SH-SY5Y (cell line): ENCODE data around the gene ANGPTL2.

Experiments used
- GATA2 ChIP-seq: IDR thresholded peaks from 2 replicates; pipeline ENCODE4 v1.6.1; 2011; ENCODE audit warnings: mild to moderate bottlenecking, low read depth, low read length
- GATA3 ChIP-seq: IDR thresholded peaks from 2 replicates; pipeline ENCODE4 v1.6.1; 2011; ENCODE audit warnings: low read depth, mild to moderate bottlenecking, low read length, moderate library complexity

DNA sequence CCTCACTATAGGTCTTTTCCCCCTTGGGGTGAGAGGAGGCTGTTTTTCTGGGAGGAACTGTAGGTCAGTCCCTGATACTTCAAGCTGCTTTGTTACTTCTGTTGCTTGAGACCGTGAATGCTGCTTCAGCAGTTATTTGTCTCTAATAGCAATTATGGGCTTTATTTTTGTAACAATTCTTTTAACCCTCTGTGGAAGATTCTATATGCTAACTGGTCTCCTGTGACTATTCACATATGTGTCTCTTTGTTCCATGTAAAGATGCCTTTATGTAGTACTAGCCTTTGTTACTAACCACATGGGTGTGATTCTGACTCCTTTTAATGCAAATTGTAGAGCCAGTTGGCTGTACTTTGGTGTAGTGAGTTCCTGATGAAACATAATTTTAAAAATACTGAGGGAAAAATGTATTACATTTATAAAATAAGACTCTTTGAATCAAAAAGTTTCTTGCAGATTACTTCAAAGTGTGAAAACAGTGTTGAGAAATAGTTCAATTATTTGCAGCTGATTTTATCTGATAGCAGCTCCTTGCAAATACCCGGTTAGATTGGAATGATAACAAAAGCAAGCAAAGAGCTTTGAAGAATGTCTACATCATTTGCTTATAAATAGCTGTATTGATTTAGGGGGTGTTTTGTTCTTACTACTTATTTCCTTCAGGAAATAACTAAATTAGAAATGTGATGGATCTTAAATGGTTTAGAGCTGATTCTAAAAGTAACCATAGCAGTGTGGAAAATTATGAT is 46.6 kb downstream of the ANGPTL2 start:
- no peak for TF ChIP-seq GATA2
- TF ChIP-seq GATA3 = no peak; the same call in 1 of the 2 replicates
